SK-N-SH treated with all-trans-retinoic acid at 6 μM for 48 hours (cell line): ENCODE results near the gene TRIML1.

Experiments used
- ATAC-seq: fragments of 200-7000 bp; cut with Tn5 transposase; 3 replicates; pipeline ENCODE4 v1.9.1; 2020; ENCODE audit warnings: mild to moderate bottlenecking, moderate library complexity
- ARNTL ChIP-seq: fragments of 450-650 bp; formaldehyde crosslinking; IDR thresholded peaks from 2 replicates; pipeline ENCODE4 v1.5.0; 2020; ENCODE audit warnings: low read depth, mild to moderate bottlenecking, moderate library complexity, borderline replicate concordance
- BACH2 ChIP-seq: fragments of 250-450 bp; sonication (Bioruptor Pico); IDR thresholded peaks from 2 replicates; pipeline ENCODE4 v1.9.0; 2021; ENCODE audit warnings: mild to moderate bottlenecking, borderline replicate concordance
- CSDC2 ChIP-seq: fragments of 250-450 bp; sonication (Bioruptor Pico); IDR thresholded peaks from 2 replicates; pipeline ENCODE4 v1.5.0; 2020; ENCODE audit warnings: mild to moderate bottlenecking, moderate library complexity
- ESRRG ChIP-seq: fragments of 250-450 bp; sonication (Bioruptor Pico); IDR thresholded peaks from 2 replicates; pipeline ENCODE4 v1.6.1; 2021; ENCODE audit warnings: mild to moderate bottlenecking
- GLIS3 ChIP-seq: fragments of 250-450 bp; sonication (Bioruptor Pico); IDR thresholded peaks from 2 replicates; pipeline ENCODE4 v1.5.0; 2020; ENCODE audit warnings: mild to moderate bottlenecking, moderate library complexity
- ISL1 ChIP-seq: fragments of 250-450 bp; sonication (Bioruptor Pico); IDR thresholded peaks from 2 replicates; pipeline ENCODE4 v2.1.2; 2022; ENCODE audit warnings: mild to moderate bottlenecking, moderate library complexity
- OSR1 ChIP-seq: fragments of 250-450 bp; sonication (Bioruptor Pico); IDR thresholded peaks from 2 replicates; pipeline ENCODE4 v1.8.0; 2022; ENCODE audit warnings: moderate library complexity, mild to moderate bottlenecking, inconsistent platforms
- PPARA ChIP-seq: fragments of 250-450 bp; sonication (Bioruptor Pico); IDR thresholded peaks from 2 replicates; pipeline ENCODE4 v1.5.0; 2020; ENCODE audit warnings: mild to moderate bottlenecking, borderline replicate concordance
- RARB ChIP-seq: fragments of 250-450 bp; sonication (Bioruptor Pico); IDR thresholded peaks from 2 replicates; pipeline ENCODE4 v1.8.0; 2021; ENCODE audit warnings: mild to moderate bottlenecking, moderate library complexity
- SNAI2 ChIP-seq: fragments of 250-450 bp; sonication (Bioruptor Pico); IDR thresholded peaks from 2 replicates; pipeline ENCODE4 v1.5.0; 2020; ENCODE audit warnings: mild to moderate bottlenecking, moderate library complexity
- TCF4 ChIP-seq: fragments of 250-450 bp; sonication (Bioruptor Pico); IDR thresholded peaks from 2 replicates; pipeline ENCODE4 v1.8.0; 2021; ENCODE audit warnings: mild to moderate bottlenecking, moderate library complexity, borderline replicate concordance
- TOX ChIP-seq: fragments of 250-450 bp; sonication (Bioruptor Pico); IDR thresholded peaks from 2 replicates; pipeline ENCODE4 v1.8.0; 2021; ENCODE audit warnings: mild to moderate bottlenecking, moderate library complexity, borderline replicate concordance
- ZC3H10 ChIP-seq: fragments of 250-450 bp; sonication (Bioruptor Pico); IDR thresholded peaks from 2 replicates; pipeline ENCODE4 v1.5.1; 2021; ENCODE audit warnings: mild to moderate bottlenecking, moderate library complexity
- ZFP3 ChIP-seq: fragments of 250-450 bp; sonication (Bioruptor Pico); IDR thresholded peaks from 2 replicates; pipeline ENCODE4 v1.5.0; 2020; ENCODE audit warnings: mild to moderate bottlenecking, moderate library complexity
- ZFP30 ChIP-seq: fragments of 450-650 bp; formaldehyde crosslinking; IDR thresholded peaks from 2 replicates; pipeline ENCODE4 v1.5.0; 2022; ENCODE audit warnings: mild to moderate bottlenecking, moderate library complexity
- ZNF565 ChIP-seq: fragments of 450-650 bp; formaldehyde crosslinking; conservative IDR thresholded peaks from 2 replicates; pipeline ENCODE4 v1.5.0; 2020; ENCODE audit warnings: low read depth, mild to moderate bottlenecking, moderate library complexity
- ZNF70 ChIP-seq: fragments of 450-650 bp; formaldehyde crosslinking; IDR thresholded peaks from 2 replicates; pipeline ENCODE4 v1.5.0; 2020; ENCODE audit warnings: mild to moderate bottlenecking, moderate library complexity
- ZNF8 ChIP-seq: fragments of 450-650 bp; formaldehyde crosslinking; IDR thresholded peaks from 2 replicates; pipeline ENCODE4 v1.5.0; 2020; ENCODE audit warnings: mild to moderate bottlenecking, moderate library complexity
- TF ChIP-seq, protein P1 (sequence below): fragments of 250-450 bp; sonication (Bioruptor Pico); IDR thresholded peaks from 2 replicates; pipeline ENCODE4 v1.8.0; 2020; ENCODE audit warnings: mild to moderate bottlenecking, moderate library complexity, borderline replicate concordance
- TF ChIP-seq, protein P2 (sequence below): fragments of 250-450 bp; sonication (Bioruptor Pico); IDR thresholded peaks from 2 replicates; pipeline ENCODE4 v1.8.0; 2021; ENCODE audit warnings: low read depth, mild to moderate bottlenecking, moderate library complexity, borderline replicate concordance
- TF ChIP-seq, protein P3 (sequence below): fragments of 250-450 bp; sonication (Bioruptor Pico); IDR thresholded peaks from 2 replicates; pipeline ENCODE4 v1.5.1; 2021; ENCODE audit warnings: mild to moderate bottlenecking, moderate library complexity
- TF ChIP-seq, protein P4 (sequence below): fragments of 250-450 bp; sonication (Bioruptor Pico); IDR thresholded peaks from 2 replicates; pipeline ENCODE4 v1.5.0; 2020; ENCODE audit warnings: mild to moderate bottlenecking, moderate library complexity

The TRIML1 gene

DNA sequence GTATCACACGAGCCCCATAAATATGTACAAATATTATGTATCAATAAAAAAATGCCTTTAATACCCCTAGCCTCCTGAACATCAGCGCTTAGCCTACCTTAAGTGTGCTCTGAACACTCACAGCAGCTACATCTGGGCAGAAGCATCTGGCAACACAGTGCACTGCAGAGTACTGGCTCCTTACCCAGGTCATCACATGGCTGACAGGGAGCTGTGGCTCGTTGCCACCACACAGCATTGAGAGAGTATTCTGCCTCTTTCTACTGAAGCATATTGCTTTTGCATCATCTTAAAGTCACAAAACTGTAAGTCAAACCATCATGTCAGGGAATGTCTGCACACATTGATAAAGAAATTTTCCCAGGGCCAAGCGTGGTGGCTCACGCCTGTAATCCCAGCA lies 55.2 kb downstream of the TRIML1 start:
- ATAC-seq, result no peak

DNA sequence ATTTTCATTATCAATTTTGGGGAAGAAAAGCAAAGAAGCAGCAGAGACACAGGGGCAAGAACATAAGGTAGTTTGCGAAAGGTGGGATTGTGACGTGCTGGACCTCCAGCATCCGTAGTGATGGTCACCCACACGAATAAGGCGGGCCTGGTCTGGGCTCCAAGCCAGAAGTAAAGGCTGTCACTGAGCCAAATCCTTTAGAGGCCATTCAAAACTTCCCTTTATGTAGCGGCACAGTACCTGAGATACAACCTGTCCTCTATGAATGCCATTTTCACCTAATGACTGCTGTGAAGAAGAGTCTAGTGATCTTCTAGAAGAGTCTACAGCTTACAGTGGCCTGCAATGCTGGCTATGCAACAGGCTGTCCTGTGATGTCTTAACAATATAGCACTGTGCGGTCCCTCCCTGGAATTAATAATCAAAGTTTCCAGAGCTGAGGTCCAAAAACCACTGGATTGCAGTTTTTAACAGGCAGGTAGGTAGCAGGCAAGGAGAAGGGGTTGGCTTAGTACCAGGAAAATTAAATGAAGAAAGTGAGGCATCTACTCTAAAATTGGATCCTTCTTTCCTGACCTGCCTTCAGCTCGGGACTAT lies 56.2 kb downstream of the TRIML1 start:
- TF ChIP-seq ZNF70 (CRISPR knock-in tag), result no peak
- TF ChIP-seq, protein P1, sequence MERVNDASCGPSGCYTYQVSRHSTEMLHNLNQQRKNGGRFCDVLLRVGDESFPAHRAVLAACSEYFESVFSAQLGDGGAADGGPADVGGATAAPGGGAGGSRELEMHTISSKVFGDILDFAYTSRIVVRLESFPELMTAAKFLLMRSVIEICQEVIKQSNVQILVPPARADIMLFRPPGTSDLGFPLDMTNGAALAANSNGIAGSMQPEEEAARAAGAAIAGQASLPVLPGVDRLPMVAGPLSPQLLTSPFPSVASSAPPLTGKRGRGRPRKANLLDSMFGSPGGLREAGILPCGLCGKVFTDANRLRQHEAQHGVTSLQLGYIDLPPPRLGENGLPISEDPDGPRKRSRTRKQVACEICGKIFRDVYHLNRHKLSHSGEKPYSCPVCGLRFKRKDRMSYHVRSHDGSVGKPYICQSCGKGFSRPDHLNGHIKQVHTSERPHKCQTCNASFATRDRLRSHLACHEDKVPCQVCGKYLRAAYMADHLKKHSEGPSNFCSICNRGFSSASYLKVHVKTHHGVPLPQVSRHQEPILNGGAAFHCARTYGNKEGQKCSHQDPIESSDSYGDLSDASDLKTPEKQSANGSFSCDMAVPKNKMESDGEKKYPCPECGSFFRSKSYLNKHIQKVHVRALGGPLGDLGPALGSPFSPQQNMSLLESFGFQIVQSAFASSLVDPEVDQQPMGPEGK (CRISPR knock-in tag), result no peak
- no peak for TF ChIP-seq ZC3H10
- TF ChIP-seq ARNTL (CRISPR knock-in tag), result no peak
- no peak for TF ChIP-seq SNAI2 (CRISPR knock-in tag)
- no peak for TF ChIP-seq ZNF565 (CRISPR knock-in tag)
- no peak for TF ChIP-seq ZFP30 (CRISPR knock-in tag)
- TF ChIP-seq TCF4 (CRISPR knock-in tag), result no peak
- TF ChIP-seq OSR1, result no peak
- TF ChIP-seq ZFP3 (CRISPR knock-in tag), result no peak
- no peak for TF ChIP-seq ESRRG
- no peak for TF ChIP-seq PPARA (CRISPR knock-in tag)
- TF ChIP-seq, protein P2, sequence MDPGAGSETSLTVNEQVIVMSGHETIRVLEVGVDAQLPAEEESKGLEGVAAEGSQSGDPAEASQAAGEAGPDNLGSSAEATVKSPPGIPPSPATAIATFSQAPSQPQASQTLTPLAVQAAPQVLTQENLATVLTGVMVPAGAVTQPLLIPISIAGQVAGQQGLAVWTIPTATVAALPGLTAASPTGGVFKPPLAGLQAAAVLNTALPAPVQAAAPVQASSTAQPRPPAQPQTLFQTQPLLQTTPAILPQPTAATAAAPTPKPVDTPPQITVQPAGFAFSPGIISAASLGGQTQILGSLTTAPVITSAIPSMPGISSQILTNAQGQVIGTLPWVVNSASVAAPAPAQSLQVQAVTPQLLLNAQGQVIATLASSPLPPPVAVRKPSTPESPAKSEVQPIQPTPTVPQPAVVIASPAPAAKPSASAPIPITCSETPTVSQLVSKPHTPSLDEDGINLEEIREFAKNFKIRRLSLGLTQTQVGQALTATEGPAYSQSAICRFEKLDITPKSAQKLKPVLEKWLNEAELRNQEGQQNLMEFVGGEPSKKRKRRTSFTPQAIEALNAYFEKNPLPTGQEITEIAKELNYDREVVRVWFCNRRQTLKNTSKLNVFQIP, result no peak
- no peak for TF ChIP-seq ISL1
- no peak for TF ChIP-seq RARB (CRISPR knock-in tag)
- no peak for TF ChIP-seq CSDC2 (CRISPR knock-in tag)
- TF ChIP-seq, protein P3, sequence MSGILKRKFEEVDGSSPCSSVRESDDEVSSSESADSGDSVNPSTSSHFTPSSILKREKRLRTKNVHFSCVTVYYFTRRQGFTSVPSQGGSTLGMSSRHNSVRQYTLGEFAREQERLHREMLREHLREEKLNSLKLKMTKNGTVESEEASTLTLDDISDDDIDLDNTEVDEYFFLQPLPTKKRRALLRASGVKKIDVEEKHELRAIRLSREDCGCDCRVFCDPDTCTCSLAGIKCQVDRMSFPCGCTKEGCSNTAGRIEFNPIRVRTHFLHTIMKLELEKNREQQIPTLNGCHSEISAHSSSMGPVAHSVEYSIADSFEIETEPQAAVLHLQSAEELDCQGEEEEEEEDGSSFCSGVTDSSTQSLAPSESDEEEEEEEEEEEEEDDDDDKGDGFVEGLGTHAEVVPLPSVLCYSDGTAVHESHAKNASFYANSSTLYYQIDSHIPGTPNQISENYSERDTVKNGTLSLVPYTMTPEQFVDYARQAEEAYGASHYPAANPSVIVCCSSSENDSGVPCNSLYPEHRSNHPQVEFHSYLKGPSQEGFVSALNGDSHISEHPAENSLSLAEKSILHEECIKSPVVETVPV, result no peak
- ATAC-seq, result no peak

More for the DNA sequence above, 55.2 kb downstream of the TRIML1 start:
- TF ChIP-seq ZNF8 (CRISPR knock-in tag), result no peak

DNA sequence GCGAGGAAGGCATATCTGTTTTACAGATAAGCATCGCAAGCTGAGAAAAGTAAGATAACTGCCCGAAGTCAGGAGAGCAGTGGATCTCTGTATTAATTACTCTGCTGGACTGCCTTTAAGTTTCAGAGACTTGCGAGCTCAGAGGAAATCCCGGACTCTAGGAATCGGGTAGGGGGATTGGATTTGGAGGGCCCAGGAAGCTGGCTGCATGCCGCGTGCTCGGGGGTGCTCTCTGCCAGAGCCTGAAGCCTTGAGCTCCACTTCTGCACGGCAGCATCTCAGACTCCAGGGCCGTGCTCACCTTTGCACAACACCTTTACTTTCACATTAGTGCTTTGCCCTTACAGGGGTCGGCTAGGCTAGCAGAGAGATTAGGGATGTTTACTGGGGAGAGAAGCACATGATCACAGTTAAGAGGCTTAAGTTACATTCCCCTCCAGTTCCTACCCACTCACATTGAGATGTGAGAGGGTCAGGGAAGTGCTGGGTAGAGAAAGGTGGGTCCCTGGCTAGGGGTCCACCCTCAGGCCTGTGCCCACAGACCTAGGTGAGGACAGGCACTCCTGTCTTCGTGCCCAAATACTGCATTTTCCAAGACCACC lies 57.0 kb downstream of the TRIML1 start:
- no peak for ATAC-seq
- no peak for TF ChIP-seq ISL1
- TF ChIP-seq BACH2 (CRISPR knock-in tag), result no peak
- TF ChIP-seq ZC3H10, result no peak
- TF ChIP-seq TCF4 (CRISPR knock-in tag), result no peak
- no peak for TF ChIP-seq GLIS3 (CRISPR knock-in tag)
- no peak for TF ChIP-seq TOX (CRISPR knock-in tag)
- no peak for TF ChIP-seq OSR1
- TF ChIP-seq, protein P4, sequence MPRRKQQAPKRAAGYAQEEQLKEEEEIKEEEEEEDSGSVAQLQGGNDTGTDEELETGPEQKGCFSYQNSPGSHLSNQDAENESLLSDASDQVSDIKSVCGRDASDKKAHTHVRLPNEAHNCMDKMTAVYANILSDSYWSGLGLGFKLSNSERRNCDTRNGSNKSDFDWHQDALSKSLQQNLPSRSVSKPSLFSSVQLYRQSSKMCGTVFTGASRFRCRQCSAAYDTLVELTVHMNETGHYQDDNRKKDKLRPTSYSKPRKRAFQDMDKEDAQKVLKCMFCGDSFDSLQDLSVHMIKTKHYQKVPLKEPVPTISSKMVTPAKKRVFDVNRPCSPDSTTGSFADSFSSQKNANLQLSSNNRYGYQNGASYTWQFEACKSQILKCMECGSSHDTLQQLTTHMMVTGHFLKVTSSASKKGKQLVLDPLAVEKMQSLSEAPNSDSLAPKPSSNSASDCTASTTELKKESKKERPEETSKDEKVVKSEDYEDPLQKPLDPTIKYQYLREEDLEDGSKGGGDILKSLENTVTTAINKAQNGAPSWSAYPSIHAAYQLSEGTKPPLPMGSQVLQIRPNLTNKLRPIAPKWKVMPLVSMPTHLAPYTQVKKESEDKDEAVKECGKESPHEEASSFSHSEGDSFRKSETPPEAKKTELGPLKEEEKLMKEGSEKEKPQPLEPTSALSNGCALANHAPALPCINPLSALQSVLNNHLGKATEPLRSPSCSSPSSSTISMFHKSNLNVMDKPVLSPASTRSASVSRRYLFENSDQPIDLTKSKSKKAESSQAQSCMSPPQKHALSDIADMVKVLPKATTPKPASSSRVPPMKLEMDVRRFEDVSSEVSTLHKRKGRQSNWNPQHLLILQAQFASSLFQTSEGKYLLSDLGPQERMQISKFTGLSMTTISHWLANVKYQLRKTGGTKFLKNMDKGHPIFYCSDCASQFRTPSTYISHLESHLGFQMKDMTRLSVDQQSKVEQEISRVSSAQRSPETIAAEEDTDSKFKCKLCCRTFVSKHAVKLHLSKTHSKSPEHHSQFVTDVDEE (CRISPR knock-in tag), result no peak
- no peak for TF ChIP-seq ZFP3 (CRISPR knock-in tag)
- TF ChIP-seq PPARA (CRISPR knock-in tag), result no peak
- TF ChIP-seq, protein P2, result no peak
- TF ChIP-seq ZNF565 (CRISPR knock-in tag), result no peak
- no peak for TF ChIP-seq ARNTL (CRISPR knock-in tag)
- TF ChIP-seq SNAI2 (CRISPR knock-in tag), result no peak
- TF ChIP-seq RARB (CRISPR knock-in tag), result no peak
- no peak for TF ChIP-seq ZFP30 (CRISPR knock-in tag)
- TF ChIP-seq, protein P3, result no peak
- no peak for TF ChIP-seq ESRRG
